ENCODE results near the gene SOHLH1.

The SOHLH1 gene

DNA sequence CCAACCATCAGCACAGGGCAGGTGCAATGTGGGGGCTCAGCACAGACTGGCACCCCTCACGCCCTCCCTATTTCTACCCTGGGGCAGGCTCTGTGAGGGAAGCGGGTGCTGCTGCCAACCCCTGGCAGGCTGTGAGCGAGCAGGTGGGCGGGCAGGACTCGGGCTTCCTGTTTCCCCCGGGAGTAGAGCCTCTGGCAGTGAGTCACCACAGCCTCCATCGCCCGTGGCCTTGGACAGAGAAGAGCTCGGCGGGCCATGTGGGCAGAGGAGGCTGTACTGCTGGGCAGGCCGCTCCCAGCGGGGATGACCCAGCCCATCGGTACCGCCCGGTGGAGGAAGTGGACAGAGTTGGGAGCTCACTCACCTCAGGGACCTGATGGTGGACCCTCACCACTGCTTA is 19.3 kb upstream of the SOHLH1 start:
- Mint-ChIP-seq H3K4me3 (no peak overlapping the region), H3K9me3 (no peaks in the 10 kb centered on the region), H3K27me3 (ENCODE audit: low read depth) (peaks cover 12% of the 10 kb centered on the region), H3K36me3 (ENCODE audit: low read depth) (no peaks in the 10 kb centered on the region), H3K4me1 (ENCODE audit: low read depth) (no peaks in the 10 kb centered on the region), H3K27ac (no peak overlapping the region)
- DNase-seq (ENCODE audit: low spot score) = no peak

DNA sequence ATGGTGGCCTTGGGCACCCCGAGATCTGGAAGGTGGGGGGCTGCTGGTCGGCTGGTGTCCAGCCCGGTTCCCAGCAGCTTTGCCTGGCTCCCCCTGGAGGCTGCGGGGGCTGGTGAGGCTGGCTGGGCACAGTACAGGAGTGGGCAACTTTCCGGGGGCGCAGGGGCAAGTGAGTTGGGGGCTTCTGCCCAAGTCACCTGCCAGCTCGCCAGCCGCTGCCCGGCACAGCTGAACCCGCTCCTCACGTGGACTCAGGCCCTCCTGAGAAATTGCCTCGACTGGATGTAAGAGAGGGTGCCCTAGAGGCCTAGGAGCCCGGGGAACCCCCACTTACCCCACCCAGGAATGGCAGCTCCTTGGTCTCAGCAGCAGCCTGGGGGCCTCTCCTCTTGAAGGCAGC is 18.1 kb upstream of the SOHLH1 start:
- DNase-seq (ENCODE audit: low spot score) = no peak
- Mint-ChIP-seq H3K36me3 (ENCODE audit: low read depth) (no peaks in the 10 kb centered on the region), H3K27me3 (ENCODE audit: low read depth) (peaks cover 12% of the 10 kb centered on the region), H3K4me3 (no peak overlapping the region), H3K4me1 (ENCODE audit: low read depth) (no peaks in the 10 kb centered on the region), H3K9me3 (no peaks in the 10 kb centered on the region), H3K27ac (no peak overlapping the region)

GRCh38 chr9:135716045-135716444 is 16.8 kb upstream of the SOHLH1 start:
- Mint-ChIP-seq H3K4me3 (no peak overlapping the region), H3K27me3 (ENCODE audit: low read depth) (peaks cover 12% of the 10 kb centered on the region), H3K36me3 (ENCODE audit: low read depth) (no peaks in the 10 kb centered on the region), H3K9me3 (no peaks in the 10 kb centered on the region), H3K4me1 (ENCODE audit: low read depth) (no peaks in the 10 kb centered on the region), H3K27ac (no peak overlapping the region)
- no peak for DNase-seq (ENCODE audit: low spot score)

GRCh38 chr9:135715056-135715595 is 15.8 kb upstream of the SOHLH1 start:
- H3K27ac Mint-ChIP-seq = no peak overlapping the region

GRCh38 chr9:135714242-135715055 is 15.2 kb upstream of the SOHLH1 start:
- H3K9me3 Mint-ChIP-seq = no peaks in the 10 kb centered on the region
- H3K27ac Mint-ChIP-seq = no peak overlapping the region
- no peak for DNase-seq (ENCODE audit: low spot score)
- peaks cover 12% of the 10 kb centered on the region for H3K27me3 Mint-ChIP-seq (ENCODE audit: low read depth)
- H3K4me1 Mint-ChIP-seq (ENCODE audit: low read depth) = no peaks in the 10 kb centered on the region
- H3K36me3 Mint-ChIP-seq (ENCODE audit: low read depth) = no peaks in the 10 kb centered on the region
- H3K4me3 Mint-ChIP-seq = no peak overlapping the region

More at GRCh38 chr9:135715056-135715595, 15.8 kb upstream of the SOHLH1 start:
- H3K27me3 Mint-ChIP-seq (ENCODE audit: low read depth) = peaks cover 12% of the 10 kb centered on the region
- no peaks in the 10 kb centered on the region for H3K9me3 Mint-ChIP-seq
- no peak overlapping the region for H3K4me3 Mint-ChIP-seq
- no peaks in the 10 kb centered on the region for H3K4me1 Mint-ChIP-seq (ENCODE audit: low read depth)
- no peak for DNase-seq (ENCODE audit: low spot score)
- H3K36me3 Mint-ChIP-seq (ENCODE audit: low read depth) = no peaks in the 10 kb centered on the region

- Mint-ChIP-seq H3K27me3 (ENCODE audit: low read depth) (peaks cover 12% of the 10 kb centered on the region), H3K9me3 (no peaks in the 10 kb centered on the region), H3K4me3 (no peak overlapping the region), H3K36me3 (ENCODE audit: low read depth) (no peaks in the 10 kb centered on the region), H3K4me1 (ENCODE audit: low read depth) (no peaks in the 10 kb centered on the region), H3K27ac (no peak overlapping the region)
- no peak for DNase-seq (ENCODE audit: low spot score)
Observed at GRCh38 chr9:135712613-135713295, 13.5 kb upstream of the SOHLH1 start.

DNA sequence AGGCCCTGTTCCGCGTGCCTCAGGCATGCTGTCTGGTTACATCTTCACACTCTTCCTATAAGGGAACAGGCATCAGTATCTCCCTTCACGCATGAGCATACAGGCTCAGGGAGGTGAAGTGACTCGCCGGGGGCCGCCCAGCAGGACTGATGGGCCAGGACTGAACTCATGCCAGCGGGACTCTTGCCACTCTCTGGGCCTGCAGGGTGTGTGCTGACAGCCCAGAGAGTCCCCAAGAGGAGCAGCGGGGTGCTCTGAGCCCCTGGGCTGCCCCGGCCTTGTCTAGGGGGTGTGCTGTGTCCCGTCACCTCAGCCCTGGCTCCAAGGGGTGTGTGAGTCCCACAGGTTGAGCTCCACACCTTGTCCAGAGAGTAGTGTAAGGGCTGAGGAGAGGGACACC is 12.6 kb upstream of the SOHLH1 start:
- H3K4me3 Mint-ChIP-seq = no peak overlapping the region
- no peaks in the 10 kb centered on the region for H3K36me3 Mint-ChIP-seq (ENCODE audit: low read depth)
- H3K9me3 Mint-ChIP-seq = no peaks in the 10 kb centered on the region
- H3K27me3 Mint-ChIP-seq (ENCODE audit: low read depth) = peaks cover 12% of the 10 kb centered on the region
- DNase-seq (ENCODE audit: low spot score) = no peak
- no peaks in the 10 kb centered on the region for H3K4me1 Mint-ChIP-seq (ENCODE audit: low read depth)
- H3K27ac Mint-ChIP-seq = no peak overlapping the region

GRCh38 chr9:135711391-135711790 is 12.1 kb upstream of the SOHLH1 start:
- Mint-ChIP-seq H3K27ac (no peak overlapping the region), H3K27me3 (ENCODE audit: low read depth) (peaks cover 12% of the 10 kb centered on the region), H3K9me3 (no peaks in the 10 kb centered on the region), H3K4me3 (no peak overlapping the region), H3K4me1 (ENCODE audit: low read depth) (no peaks in the 10 kb centered on the region), H3K36me3 (ENCODE audit: low read depth) (no peaks in the 10 kb centered on the region)
- no peak for DNase-seq (ENCODE audit: low spot score)

DNA sequence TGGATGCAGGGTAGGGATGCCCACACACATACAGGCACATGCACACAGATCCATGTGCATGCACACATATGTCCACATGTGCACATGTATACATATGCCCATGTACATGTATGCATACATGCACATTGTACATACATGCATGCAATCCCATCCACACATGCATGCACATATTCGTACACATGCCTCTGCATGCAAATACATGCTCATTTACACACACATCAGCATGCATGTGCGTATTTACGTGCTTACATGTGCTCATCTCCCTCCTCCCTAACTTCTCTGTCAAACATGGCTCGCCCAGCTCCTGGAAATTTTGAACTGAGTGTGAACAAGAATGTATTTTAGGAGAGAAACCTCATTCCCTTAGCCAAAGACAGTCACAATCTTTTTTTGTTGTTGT is 8.9 kb upstream of the SOHLH1 start:
- Mint-ChIP-seq H3K36me3 (ENCODE audit: low read depth) (no peaks in the 10 kb centered on the region), H3K27me3 (ENCODE audit: low read depth) (no peaks in the 10 kb centered on the region), H3K9me3 (no peaks in the 10 kb centered on the region), H3K4me1 (ENCODE audit: low read depth) (no peaks in the 10 kb centered on the region), H3K4me3 (no peak overlapping the region), H3K27ac (no peak overlapping the region)
- no peak for DNase-seq (ENCODE audit: low spot score)

- no peaks in the 10 kb centered on the region for H3K9me3 Mint-ChIP-seq
- H3K4me3 Mint-ChIP-seq = no peak overlapping the region
- no peak overlapping the region for H3K27ac Mint-ChIP-seq
- no peaks in the 10 kb centered on the region for H3K4me1 Mint-ChIP-seq (ENCODE audit: low read depth)
- H3K27me3 Mint-ChIP-seq (ENCODE audit: low read depth) = no peaks in the 10 kb centered on the region
- no peaks in the 10 kb centered on the region for H3K36me3 Mint-ChIP-seq (ENCODE audit: low read depth)
- DNase-seq (ENCODE audit: low spot score) = no peak
Observed at GRCh38 chr9:135707252-135708138, 8.2 kb upstream of the SOHLH1 start.

GRCh38 chr9:135706288-135706687 is 7.0 kb upstream of the SOHLH1 start:
- no peak for DNase-seq (ENCODE audit: low spot score)
- H3K27me3 Mint-ChIP-seq (ENCODE audit: low read depth) = no peaks in the 10 kb centered on the region

GRCh38 chr9:135705376-135705775 is 6.1 kb upstream of the SOHLH1 start:
- H3K4me1 Mint-ChIP-seq (ENCODE audit: low read depth) = no peaks in the 10 kb centered on the region
- DNase-seq (ENCODE audit: low spot score) = no peak
- no peaks in the 10 kb centered on the region for H3K9me3 Mint-ChIP-seq

More at GRCh38 chr9:135706288-135706687, 7.0 kb upstream of the SOHLH1 start:
- H3K4me3 Mint-ChIP-seq = no peak overlapping the region
- no peaks in the 10 kb centered on the region for H3K9me3 Mint-ChIP-seq
- no peaks in the 10 kb centered on the region for H3K36me3 Mint-ChIP-seq (ENCODE audit: low read depth)
- no peak overlapping the region for H3K27ac Mint-ChIP-seq
- H3K4me1 Mint-ChIP-seq (ENCODE audit: low read depth) = no peaks in the 10 kb centered on the region

GRCh38 chr9:135704483-135704882 is 5.2 kb upstream of the SOHLH1 start:
- Mint-ChIP-seq H3K27ac (no peak overlapping the region), H3K4me3 (no peak overlapping the region), H3K9me3 (no peaks in the 10 kb centered on the region), H3K27me3 (ENCODE audit: low read depth) (no peaks in the 10 kb centered on the region), H3K4me1 (ENCODE audit: low read depth) (no peaks in the 10 kb centered on the region), H3K36me3 (ENCODE audit: low read depth) (no peaks in the 10 kb centered on the region)
- DNase-seq (ENCODE audit: low spot score) = no peak

More at GRCh38 chr9:135705376-135705775, 6.1 kb upstream of the SOHLH1 start:
- Mint-ChIP-seq H3K27ac (no peak overlapping the region), H3K27me3 (ENCODE audit: low read depth) (no peaks in the 10 kb centered on the region), H3K4me3 (no peak overlapping the region), H3K36me3 (ENCODE audit: low read depth) (no peaks in the 10 kb centered on the region)
